HG03558 (cell line): ENCODE data around the gene TOPORS.

Experiments used
- ATAC-seq: cut with Tn5 transposase; IDR thresholded peaks from one replicate; pipeline ENCODE4 v1.9.1; 2021; ENCODE audit warnings: moderate number of reproducible peaks; ENCODE audit not compliant: unreplicated experiment; ENCODE audit errors: extremely low read depth

TOPORS gene

DNA sequence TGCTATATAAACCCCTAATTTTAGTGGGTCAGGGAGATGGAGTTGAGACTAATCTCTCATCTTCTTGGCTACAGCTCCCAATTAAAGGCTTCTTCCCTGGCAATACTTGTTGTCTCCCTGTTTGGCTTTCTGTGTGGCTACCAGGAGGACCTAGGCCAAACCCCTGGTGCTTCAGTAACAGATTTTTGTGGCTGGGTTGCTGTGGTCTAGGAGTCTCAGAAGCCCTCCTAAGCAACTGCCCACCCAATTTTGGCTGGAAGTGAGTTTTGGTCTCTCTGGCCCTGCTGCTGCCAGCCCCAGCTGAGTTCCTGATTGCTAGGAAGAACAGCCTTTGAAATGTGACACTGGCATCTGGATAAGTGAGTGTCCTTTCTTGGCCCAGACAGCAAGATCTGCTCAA lies 36.1 kb downstream of the TOPORS start:
- no peak for ATAC-seq

DNA sequence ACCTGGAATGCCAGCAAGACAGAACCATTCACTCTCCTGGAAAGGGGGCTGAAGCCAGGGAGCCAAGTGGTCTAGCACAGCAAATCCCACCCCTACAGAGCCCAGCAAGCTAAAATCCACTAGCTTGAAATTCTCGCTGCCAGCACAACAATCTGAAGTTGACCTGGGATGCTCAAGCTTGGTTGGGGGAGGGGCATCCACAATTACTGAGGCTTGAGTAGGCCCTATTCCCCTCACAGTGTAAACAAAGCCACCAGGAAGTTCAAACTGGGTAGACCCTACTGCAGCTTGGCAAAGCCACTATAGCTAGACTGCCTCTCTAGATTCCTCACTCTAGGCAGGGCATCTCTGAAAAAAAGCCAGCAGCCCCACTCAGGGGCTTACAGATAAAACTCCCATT lies 43.7 kb downstream of the TOPORS start:
- no peak for ATAC-seq

DNA sequence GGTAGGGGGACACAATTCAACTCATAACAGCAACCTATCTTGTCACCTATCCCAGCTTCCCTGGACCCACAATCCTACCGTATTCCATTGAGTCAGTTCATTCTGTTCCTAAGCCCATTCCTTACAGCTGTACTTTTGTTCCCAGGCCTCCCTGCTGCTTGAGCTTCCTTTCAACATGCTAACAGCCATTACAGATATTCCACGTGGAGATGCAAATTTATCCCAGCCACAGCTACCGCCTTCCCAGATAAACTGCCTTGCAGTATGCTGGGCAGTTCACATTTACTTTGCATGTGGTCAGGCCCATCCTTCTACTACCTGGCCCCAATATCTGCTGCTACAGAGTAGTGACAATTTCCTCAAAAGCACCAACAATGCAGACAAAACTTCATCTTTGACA lies 49.4 kb downstream of the TOPORS start:
- ATAC-seq, result no peak

DNA sequence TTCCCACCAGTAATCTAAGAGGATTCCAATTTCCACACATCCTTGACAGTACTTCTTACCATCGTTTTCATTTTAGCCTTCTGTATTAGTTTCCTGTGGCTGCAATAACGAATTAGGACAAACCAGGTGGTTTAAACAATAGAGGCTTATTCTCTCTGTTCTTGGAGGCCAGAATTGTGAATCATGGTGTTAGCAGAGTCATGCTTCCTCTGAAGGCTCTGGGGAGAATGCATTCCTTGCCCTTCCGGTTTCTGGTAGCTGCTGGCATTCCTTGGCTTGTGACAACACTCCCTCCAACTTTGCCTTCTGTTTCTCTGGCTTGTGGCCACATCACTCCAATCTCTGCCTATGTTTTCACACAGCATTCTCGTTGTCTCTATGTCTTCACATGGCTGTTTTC lies 49.9 kb downstream of the TOPORS start:
- no peak for ATAC-seq

DNA sequence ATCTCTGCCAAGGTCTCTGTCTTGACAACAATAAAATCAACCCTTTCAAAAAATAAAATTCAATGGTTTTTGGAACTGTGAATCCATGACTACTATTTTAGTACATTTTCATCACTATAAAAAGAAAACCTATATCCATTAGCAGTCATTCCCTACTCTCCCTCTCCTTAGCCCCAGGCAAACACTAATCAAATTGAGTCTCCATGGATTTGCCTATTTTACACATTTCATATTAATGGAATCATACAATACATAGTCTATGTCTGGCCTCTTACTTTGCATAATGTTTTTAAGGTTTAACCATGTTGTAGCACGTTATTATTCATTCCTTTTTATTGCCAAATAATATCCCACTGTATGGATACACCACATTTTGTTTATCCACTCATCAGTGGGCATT lies 50.5 kb downstream of the TOPORS start:
- ATAC-seq, result no peak

DNA sequence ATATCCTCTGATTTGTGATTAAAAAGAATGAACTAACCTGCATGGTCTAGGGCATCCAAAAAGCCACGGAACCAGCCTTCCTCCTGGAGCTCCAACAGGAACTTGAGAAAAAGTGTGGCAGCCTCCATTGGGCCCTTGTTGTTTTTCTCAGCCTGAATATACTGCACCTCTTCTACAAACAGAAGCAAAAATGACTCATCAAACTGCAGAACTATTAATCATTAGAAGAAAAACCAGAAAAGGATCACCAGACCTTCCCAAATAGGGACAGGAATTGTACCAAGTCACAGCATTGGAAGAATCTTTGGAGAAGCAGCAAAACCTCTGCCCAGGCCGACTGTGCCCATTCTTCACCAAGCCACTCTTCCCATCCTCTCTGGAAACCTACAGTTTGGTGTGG lies 51.6 kb downstream of the TOPORS start:
- no peak for ATAC-seq

DNA sequence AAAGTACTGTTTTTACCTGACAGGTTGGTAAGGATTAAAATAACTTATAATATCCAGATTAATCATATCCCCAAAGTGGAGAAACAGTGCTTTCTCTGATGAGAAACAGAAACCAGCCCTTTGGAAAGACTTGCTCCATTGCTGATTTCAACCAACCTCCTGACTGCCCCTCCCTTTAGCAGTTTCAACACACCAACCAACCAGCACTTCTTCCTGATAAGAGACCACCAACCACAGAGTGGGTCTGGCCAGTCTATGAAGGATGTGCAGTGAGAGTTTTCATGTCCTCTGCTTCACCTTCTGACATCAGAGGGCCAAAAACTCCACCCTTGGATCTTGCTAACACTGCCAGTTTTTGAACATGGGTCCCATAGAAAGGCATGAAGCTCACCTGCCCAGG lies 54.5 kb downstream of the TOPORS start:
- no peak for ATAC-seq

DNA sequence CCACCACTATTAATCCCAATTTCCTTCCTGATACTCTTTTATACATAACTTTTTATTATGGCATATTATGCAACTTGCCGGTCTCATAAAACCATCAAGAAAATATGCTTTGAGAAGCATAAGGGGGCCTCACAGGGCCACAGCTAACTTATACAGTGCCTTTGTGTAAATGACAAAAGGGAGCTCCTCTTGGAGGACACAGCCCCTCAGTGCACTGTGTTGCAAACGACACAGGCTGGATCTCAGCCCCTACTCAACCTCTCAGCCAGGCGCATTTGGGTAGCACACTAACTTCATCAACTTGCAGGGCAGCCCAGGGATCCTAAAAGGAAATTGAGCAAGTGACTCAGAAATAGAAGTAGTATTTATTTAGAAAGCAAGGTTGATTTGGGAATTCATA lies 61.8 kb downstream of the TOPORS start:
- no peak for ATAC-seq
